Colon (tissue), 2 donors: ENCODE measurements around the gene ALG12.
"Not testable (repeated sequence)": the region's sequence is repeated elsewhere in the genome, so short reads cannot be mapped to it uniquely, and the experiment has no call there.

ENCODE experiments used
- FAIRE-seq: peaks from 2 replicates; lab custom pipeline; 2012; peaks lifted over from hg19 to GRCh38; lab: Jason Lieb, UNC
- donor health status: control.
- donor health status: control.

ALG12 gene

GRCh38 chr22:49945042-49945794, 27.0 kb upstream of the ALG12 start:
- FAIRE-seq, result not testable (repeated sequence)

- FAIRE-seq, result no peak
These were observed 26.2 kb upstream of the ALG12 start for GRCh38 chr22:49944399-49944891.

GRCh38 chr22:49943771-49944398, 25.6 kb upstream of the ALG12 start:
- FAIRE-seq, result no peak

GRCh38 chr22:49943405-49943765, 25.1 kb upstream of the ALG12 start:
- FAIRE-seq, result no peak

DNA sequence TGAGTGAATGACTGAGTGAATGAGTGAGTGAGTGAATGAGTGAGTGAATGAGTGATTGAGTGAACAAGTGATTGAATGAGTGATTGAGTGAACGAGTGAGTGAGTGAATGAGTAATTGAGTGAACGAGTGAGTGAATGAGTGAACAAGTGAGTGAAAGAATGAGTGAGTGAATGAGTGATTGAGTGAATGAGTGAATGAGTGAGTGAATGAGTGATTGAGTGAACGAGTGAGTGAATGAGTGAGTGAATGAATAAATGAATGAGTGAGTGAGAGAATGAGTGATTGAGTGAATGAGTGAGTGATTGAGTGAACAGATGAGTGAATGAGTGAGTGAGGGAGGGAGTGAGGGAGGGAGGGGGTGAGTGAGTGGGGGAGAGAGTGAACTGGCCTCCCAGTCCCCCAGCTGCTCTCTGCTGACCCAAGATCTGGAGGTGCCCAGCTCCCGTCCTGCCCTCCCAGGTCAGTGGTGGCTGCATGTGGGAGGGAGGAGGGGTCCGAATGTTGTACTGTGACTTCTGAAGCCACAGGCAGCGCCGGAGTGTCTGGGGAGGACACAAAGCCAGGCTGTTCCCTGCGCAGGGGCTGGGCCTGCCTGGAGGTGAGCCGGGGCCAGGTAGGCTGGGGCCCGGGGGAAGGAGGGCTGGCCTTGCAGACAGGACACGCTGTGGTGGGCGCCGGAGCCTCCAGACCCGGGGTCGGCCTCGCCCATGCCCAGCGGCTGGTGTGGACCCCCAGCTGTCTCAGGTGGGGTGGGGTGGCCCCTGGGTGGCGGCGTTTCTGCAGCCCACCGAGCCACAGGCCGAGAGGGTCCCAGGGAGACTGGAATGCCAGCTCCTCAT, 24.5 kb upstream of the ALG12 start:
- FAIRE-seq, result no peak

GRCh38 chr22:49941507-49942316, 23.5 kb upstream of the ALG12 start:
- no peak for FAIRE-seq

GRCh38 chr22:49938565-49939136, 20.4 kb upstream of the ALG12 start:
- FAIRE-seq, result no peak

- FAIRE-seq, result no peak
These were observed 19.7 kb upstream of the ALG12 start for GRCh38 chr22:49937758-49938564.

- FAIRE-seq, result no peak
These were observed 18.9 kb upstream of the ALG12 start for GRCh38 chr22:49936973-49937757.

GRCh38 chr22:49936018-49936972, 18.1 kb upstream of the ALG12 start:
- FAIRE-seq, result no peak

DNA sequence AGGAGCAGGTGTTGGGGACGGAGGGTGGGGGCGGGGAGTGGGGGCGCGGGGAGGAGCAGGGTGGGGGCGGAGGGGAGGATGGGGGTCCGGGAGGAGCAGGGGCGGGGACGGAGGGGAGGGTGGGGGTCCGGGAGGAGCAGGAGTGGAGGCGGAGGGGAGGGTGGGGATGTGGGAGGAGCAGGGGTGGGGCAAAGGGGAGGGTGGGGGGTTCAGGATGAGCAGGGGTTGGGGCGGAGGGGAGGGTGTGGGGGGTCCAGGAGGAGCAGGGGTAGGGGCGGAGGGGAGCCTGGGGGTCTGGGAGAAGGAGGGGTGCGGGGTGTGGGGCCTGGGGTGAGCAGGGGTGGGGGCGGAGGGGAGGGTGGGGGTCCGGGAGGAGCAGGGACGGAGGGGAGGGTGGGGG, 17.3 kb upstream of the ALG12 start:
- no peak for FAIRE-seq

- FAIRE-seq, result no peak
These were observed 16.8 kb upstream of the ALG12 start for GRCh38 chr22:49934891-49935557.

GRCh38 chr22:49934160-49934890, 16.1 kb upstream of the ALG12 start:
- no peak for FAIRE-seq

DNA sequence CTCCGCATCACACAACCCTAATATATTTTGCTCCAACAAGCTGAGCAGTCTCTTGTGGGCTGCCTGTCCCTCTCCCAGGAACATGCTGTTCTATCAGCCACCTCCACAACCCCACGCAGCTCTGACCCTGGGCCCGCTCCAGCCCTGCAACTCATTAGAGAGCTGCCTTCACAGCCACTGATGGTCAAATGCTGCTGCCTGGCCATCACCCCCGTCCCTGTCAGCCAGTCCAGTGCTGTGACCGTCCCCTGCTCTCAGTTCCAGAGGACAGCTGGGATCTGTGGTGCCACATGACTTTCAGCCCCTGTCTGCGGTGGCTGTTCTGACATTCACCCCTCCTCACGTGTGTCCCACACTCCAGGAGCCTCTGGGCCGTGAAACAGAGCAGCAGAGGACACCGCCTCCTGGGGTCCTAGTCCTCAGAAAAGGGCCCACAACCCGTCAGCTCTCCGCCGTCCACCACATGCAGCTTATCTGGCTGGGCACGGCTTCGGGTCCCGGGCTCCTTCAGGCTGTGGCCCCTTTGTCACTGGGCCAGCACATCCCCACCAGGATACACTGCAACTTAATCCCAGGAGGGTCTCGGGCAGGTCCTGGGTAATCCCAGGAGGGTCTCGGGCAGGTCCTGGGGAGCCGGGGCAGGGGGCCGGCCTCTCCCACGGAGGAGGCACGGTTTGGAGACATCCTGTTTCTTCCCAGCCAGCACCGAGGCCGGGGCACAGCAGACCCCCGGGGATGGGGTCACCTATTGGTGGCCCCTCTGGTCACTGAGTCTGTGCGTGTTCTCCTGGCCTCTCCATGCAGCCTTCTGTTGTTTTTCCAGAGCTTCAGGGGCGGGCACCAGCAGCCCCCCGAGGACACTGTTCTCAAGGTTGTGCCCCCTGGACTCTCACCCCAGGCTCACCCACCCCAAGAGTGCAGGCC, 15.3 kb upstream of the ALG12 start:
- no peak for FAIRE-seq

DNA sequence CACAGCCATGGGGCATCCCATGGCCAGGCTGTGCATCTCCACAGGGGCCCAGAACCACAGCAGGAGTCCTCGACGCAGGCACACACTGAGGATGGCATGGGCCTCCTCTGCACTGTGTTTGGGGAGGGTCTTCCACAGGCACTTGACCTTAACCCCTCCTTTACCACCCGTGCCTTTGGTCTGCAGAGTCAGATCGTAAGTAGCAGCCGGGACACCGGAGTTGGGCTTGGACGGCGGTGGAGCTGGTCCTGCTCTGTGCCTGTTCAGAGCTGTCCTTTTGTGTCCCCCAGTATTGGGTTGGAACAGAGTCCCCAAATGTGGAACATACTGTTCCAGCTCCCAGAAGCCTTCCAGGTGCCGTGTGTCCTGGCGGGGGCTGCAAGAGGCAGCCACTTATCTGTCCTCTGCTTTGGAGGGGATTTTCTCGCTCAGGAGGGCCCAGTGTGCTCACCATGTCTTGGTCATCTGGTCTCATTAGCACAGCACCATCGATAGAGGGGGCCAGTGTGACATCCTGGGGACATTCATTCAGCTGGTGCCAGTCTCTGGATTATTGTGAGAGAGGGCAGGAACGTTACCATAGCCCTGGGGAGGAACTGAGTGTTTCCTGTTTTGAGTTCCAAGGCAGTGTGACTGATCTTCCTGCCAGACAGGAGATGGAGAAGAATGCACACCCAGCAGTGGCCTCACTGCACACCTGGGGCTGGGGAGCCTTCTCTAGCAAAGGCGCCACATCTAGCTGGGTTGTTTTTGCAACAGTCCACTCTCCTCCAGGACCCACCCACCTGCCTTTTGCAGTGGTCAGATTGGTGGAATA, 12.6 kb upstream of the ALG12 start:
- FAIRE-seq, result no peak
